Stimulated activated naive CD4-positive, alpha-beta T cell (primary cell): ENCODE measurements around the gene PASK.

ENCODE experiments used
- DNase-seq, 6 experiments: peaks; one replicate each; lab custom pipeline; 2025; lab: John Stamatoyannopoulos, UW

The PASK gene

DNA sequence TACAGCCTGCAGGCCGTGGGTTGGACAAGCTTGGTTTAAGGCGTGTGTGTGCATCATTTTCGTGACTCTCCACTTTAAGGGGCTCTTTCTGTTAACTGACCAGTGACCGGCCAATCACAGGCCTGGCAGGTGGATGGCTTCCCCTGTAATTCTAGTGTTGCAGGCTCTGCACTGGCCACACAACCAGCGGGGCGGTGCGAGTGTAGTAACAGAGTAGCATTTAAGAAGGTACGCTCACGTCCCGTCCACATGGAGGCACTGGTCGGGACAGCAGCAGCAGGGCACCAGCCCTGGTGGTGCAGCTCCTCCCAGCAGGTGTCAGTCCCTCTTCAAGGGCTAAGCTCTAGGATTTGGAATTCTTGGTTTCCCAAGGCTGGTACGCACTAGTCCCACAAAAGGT lies 31.2 kb upstream of the PASK start:
- DNase-seq = no peak

DNA sequence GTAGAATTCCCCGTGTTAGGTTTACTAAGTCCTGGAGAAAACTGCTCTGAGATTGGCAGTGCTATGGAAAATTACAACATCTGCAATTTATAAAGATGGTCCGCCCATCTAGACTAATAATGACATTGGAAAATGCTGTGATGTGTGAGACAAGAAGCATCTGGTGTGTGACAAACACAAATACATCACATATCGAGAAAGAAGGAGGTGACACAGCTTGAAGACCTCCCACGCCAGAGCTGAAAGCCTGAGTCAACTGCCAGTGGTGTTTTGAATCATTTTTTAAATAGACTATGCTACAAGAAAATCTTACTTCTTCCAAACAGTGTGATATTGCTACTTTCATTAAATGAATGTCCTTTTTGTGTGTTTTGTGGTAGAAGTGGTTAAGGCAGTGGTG lies 30.6 kb upstream of the PASK start:
- no peak for DNase-seq

GRCh38 chr2:241178961-241179360 lies 29.7 kb upstream of the PASK start:
- no peak for DNase-seq

DNA sequence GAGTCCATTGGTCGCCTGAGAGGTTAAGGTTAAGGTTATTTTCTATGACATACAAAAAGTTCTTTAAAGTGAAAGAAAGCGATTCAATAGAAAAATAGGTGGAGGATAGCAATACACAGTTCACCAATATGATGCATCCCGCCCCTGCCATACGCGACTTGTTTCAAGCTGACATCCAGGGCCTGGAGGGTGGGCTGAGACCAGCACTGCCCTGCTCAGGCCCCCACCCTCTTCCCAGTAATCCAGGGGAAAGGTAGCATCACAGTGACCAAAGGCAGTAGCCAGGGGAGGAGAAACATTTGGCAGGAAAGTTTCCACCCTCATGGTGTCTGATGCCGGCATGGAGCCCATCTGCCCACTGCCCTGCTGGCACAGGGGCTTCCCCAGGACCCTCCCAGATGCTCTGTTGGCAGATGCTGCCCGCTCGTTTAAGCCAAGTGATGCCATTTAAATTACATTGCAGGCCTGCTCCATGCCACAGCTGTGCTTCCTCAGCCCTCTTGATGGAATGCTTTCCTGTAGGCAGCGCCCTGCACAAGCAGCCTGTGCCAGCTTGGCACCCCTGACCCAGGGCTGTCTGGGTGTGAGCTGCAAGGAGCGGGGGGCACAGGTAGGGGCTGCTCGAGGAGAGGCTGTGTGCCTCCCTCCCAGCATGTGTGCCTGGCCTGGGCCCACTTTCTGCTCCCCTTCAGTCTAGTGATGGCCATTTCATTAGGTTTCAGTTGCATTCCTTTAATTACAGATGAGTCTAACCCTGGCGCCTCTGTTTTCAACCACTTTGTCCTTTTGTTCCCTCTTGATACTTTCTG lies 28.5 kb upstream of the PASK start:
- DNase-seq = no peak

- DNase-seq = no peak
Measured at GRCh38 chr2:241173557-241173956, 24.3 kb upstream of the PASK start.

GRCh38 chr2:241168366-241168765 lies 19.1 kb upstream of the PASK start:
- DNase-seq = no peak

DNA sequence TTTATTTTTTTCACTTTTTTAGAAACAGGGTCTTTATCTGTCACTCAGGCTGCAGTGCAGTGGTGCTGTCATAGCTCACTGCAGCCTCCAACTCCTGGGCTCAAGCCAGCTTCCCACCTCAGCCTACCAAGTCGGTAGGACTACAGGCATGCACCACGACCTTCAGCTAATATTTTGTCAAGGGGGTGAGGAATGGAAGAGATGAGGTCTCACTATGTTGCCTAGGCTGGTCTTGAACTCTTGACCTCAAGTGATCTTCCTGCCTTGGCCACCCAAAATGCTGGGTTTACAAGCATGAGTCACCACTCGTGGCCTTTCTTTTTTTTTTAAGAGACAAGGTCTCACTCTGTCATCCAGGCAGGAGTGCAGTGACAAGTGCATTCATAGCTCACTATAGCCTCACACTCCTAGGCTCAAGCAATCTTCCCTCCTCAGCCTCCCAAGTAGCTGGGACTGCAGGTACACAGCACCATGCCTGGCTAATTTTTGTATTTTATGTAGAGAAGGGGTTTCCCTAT lies 14.4 kb upstream of the PASK start:
- DNase-seq = no peak

- DNase-seq = no peak
Measured at GRCh38 chr2:241161646-241162281, 12.5 kb upstream of the PASK start.

GRCh38 chr2:241160318-241160717 lies 11.0 kb upstream of the PASK start:
- no peak for DNase-seq

GRCh38 chr2:241159116-241159515 lies 9.8 kb upstream of the PASK start:
- no peak for DNase-seq

GRCh38 chr2:241158546-241158900 lies 9.3 kb upstream of the PASK start:
- no peak for DNase-seq

DNA sequence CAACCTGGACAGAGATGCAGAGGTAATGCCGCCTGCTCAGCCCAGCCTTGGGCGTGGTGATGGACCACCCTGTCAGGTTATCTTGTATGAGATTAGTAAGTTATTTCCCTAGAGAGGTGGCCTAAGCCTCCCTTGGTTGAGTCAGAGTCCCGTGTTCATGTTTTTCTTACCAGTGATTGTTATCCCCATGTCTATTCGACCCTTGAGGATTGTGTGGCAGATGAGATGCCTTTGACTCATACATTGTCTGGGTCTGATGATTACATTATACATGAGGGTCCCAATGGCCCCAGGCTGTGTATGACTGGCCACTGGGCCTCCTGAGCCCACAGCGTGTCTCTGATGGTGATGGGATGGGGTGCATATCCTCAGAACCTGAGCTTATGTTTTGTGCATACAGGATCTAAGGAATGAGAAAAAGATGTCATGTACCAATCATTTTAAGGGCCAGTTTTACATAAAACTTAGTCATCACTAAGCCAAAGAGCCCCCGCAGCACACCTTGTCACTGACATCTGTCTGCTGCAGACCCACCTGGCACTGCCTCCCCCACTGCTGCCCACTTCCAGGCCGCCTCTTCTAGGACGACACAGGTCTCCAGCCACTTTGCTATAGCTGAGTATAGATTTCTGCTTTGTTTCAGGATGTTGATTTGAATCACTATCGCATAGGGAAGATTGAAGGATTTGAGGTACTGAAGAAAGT lies 8.7 kb upstream of the PASK start:
- DNase-seq = no peak

DNA sequence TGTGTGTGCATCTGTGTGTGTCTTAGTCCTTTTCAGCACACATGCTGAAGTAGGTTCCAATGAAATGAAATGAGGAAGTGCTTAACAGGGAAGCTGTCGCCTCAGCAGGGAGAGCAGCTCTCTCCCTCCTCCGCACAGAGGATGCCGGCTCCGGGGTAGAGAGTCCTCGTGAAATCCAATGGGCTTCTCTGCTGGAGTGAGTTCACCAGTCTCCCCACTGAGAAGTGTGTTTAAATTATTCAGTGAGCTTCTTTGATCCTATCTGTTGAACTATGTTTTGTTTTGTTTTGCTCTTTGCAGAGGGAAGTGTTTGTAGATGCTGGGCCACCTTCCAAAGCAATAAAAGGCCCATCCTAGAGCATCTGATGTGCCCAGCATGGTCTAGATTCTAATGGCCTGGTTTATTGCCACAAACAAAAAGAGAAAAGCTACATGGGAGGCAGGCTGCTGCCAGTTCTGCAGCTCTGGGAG lies 7.7 kb upstream of the PASK start:
- DNase-seq = no peak

DNA sequence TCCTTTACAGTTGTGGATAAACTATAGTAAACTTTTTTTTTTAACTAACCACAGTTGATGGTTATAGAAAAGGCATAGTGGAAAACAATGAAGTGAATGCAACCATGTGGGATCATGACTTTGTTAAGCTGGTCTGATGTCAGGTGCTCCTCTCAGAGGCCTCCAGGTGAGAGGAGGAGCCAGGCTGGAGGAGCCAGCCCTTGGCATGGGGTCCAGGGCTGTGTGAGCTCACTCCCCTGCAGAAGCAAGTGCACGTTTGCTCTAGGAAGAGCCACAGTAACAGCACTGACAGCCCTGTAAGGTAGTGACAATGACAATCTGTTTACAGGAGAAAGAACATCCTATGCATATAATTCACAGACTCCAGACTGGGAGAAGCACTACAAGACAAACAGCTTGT lies 6.7 kb upstream of the PASK start:
- no peak for DNase-seq

DNA sequence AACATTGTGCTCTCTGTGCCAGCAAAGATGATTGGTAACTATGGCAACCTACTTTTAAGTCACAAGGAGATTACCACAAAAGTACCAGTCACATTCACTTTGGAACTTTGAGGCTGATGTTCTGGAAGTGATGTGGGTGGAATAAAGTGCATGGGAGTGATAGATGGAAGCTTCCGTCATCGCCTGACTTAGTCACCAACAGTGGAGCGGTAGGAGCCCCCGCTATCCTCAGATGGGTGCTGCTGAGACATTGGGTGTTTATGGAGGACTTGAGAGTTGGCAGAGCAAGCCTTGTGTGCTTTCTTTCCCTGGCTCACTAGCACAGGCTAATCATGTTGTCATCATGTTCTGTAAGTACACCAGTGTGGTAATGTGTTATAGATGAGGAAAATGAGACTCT lies 5.6 kb upstream of the PASK start:
- no peak for DNase-seq

DNA sequence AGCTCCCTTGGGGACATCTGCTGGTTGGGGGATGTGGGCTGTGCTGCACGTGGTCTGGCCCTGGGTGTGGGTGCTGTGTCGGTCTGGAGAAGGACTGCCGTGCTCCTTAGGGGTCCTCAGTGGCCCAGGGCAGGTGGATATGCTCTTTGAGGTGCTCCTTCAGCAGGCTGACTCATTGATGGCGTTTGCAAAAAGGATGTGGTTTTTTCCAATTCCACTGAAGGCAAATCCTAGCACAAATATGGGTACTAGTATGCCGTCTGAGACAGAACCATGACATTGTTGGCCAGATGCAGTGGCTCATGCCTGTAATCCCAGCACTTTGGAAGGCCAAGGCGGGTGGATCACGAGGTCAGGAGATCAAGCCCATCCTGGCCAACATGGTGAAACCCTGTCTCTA lies 4.3 kb upstream of the PASK start:
- no peak for DNase-seq

GRCh38 chr2:241151934-241152660 lies 2.8 kb upstream of the PASK start:
- DNase-seq = no peak

DNA sequence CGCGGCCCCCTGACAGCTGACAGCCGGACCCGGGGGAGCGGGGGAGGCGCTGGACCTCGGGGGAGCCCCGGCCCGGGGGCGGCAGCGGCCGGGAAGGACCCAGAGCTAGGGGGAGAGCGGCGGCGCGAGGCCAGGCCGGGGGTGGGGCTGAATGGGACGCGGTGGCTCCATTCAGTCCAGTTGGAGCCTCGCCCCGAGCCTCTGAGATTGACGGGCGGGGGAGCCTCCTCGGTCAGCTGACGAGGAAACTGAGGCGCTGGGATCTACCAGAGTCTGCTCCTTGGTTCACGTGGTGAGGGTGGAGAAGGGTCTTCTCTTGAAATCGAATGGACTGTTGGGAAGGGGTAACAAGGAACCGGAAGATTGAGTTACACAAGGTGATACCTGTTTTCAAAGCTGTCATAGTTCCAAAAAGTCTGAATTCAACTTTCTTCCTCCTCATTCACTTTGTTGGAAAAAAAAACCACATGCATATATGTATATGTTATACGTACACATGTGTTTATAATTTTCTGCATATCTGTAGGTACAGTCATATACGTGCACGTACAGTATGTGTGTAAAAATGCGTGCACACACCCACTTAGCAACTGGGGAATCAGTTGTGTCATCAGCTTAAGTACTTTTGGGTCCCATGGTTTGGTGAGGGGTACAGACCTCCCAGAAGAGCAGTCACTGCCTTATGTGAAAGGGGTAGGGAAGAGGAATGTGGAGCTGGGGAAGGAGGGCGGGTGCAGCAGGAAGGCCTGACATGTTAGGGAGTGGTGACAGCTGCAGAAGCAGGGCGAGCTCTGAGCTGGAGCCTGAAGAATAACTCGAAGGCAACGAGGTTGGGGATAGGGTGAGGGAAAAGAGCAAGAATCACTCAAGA lies 1.6 kb upstream of the PASK start:
- DNase-seq = no peak

GRCh38 chr2:241149925-241150659 lies 820 bp upstream of the PASK start, which contains the start of gene PPP1R7:
PPP1R7 (plus strand) TSS chr2:241150467; CDS start chr2:241150496, 29 bp downstream.
- peak; percentile 92 to 95 (median 94) for DNase-seq

GRCh38 chr2:241149675-241149924 lies 328 bp upstream of the PASK start:
- DNase-seq = no peak

GRCh38 chr2:241148239-241148638 lies 1.0 kb downstream of the PASK start:
- DNase-seq = no peak
